ENCODE data around the gene IKZF2. TPM values are rescaled to one million over a fixed set of nuclear protein-coding genes. Genes with fewer than 3 reads are reported as not detected.

The IKZF2 gene
- total RNA-seq, 1 donor from 2014 or later: 18.9 TPM

- no peaks in the 10 kb centered on the region for H3K27me3 Mint-ChIP-seq (ENCODE audit: unreplicated experiment)
- H3K4me3 Mint-ChIP-seq (ENCODE audit: unreplicated experiment): no peak overlapping the region
- peaks cover 20% of the 10 kb centered on the region for H3K4me1 Mint-ChIP-seq (ENCODE audit: unreplicated experiment)
- H3K36me3 Mint-ChIP-seq (ENCODE audit: unreplicated experiment): peaks cover 8% of the 10 kb centered on the region
- no peak overlapping the region for H3K27ac Mint-ChIP-seq (ENCODE audit: unreplicated experiment)
- peaks cover 10% of the 10 kb centered on the region for H3K9me3 Mint-ChIP-seq (ENCODE audit: unreplicated experiment)
- TF ChIP-seq, protein P1, sequence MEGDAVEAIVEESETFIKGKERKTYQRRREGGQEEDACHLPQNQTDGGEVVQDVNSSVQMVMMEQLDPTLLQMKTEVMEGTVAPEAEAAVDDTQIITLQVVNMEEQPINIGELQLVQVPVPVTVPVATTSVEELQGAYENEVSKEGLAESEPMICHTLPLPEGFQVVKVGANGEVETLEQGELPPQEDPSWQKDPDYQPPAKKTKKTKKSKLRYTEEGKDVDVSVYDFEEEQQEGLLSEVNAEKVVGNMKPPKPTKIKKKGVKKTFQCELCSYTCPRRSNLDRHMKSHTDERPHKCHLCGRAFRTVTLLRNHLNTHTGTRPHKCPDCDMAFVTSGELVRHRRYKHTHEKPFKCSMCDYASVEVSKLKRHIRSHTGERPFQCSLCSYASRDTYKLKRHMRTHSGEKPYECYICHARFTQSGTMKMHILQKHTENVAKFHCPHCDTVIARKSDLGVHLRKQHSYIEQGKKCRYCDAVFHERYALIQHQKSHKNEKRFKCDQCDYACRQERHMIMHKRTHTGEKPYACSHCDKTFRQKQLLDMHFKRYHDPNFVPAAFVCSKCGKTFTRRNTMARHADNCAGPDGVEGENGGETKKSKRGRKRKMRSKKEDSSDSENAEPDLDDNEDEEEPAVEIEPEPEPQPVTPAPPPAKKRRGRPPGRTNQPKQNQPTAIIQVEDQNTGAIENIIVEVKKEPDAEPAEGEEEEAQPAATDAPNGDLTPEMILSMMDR (IDR thresholded peaks at IDR 0.05): no peak
- DNase-seq (ENCODE audit: extremely low spot score, unreplicated experiment): no peak
Observed at GRCh38 chr2:213177679-213178078, 26.3 kb upstream of the IKZF2 start.

DNA sequence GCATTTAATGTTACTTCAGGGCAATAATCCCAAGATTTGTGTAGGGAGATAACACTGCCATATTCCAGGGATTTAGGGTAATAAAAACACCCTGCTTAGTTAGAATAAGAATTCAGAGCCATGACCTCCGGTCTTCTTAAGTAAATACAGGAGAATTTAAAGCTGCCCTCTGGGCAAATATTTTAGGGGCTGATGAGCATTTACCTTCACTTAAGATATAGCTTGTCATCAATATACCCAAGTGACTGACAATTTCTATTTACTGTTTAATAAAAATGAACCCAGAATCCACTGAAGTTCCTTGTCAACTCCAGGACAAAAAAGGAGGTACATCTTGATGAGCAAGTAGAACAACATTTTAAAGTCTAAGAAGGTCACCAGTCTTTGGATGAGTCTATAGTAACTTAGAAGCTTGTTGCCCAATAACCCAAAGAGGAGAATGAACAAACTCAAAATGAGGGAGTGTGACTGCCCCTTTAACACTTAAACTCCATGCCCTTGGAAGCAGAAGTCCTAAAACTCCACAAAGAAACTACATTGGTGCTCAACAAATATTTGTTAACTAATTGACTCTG lies 24.3 kb upstream of the IKZF2 start:
- TF ChIP-seq, protein P1 (IDR thresholded peaks at IDR 0.05): no peak
- peaks cover 10% of the 10 kb centered on the region for H3K9me3 Mint-ChIP-seq (ENCODE audit: unreplicated experiment)
- peak overlapping the region; percentile 47 for H3K27ac Mint-ChIP-seq (ENCODE audit: unreplicated experiment)
- H3K4me1 Mint-ChIP-seq (ENCODE audit: unreplicated experiment): peaks cover 20% of the 10 kb centered on the region
- no peak overlapping the region for H3K4me3 Mint-ChIP-seq (ENCODE audit: unreplicated experiment)
- peaks cover 8% of the 10 kb centered on the region for H3K36me3 Mint-ChIP-seq (ENCODE audit: unreplicated experiment)
- no peaks in the 10 kb centered on the region for H3K27me3 Mint-ChIP-seq (ENCODE audit: unreplicated experiment)
- no peak for DNase-seq (ENCODE audit: extremely low spot score, unreplicated experiment)

DNA sequence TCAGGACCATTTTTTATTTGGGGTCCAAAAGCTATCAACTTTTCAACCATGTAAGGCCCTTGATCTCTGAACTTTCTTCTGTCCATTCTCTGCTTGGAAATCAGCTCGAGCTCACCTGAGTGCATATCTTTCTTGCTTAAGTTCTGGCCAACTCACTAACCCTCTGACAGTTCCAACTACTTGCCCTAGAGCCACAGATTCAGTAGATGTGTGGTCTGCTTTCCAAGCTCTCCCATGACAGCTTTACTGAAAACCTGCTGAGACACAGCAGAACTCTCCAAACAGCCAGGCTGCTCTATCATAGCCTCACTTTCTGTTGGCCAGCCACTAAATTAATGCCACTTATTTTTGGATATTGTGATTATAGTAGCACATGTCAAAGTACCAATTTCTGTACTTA lies 21.2 kb upstream of the IKZF2 start:
- TF ChIP-seq, protein P1 (IDR thresholded peaks at IDR 0.05): no peak
- H3K27ac Mint-ChIP-seq (ENCODE audit: unreplicated experiment): no peak overlapping the region

GRCh38 chr2:213171147-213171546 lies 19.7 kb upstream of the IKZF2 start:
- TF ChIP-seq, protein P1 (IDR thresholded peaks at IDR 0.05): no peak
- Mint-ChIP-seq H3K4me3 (ENCODE audit: unreplicated experiment) (no peak overlapping the region), H3K27me3 (ENCODE audit: unreplicated experiment) (no peaks in the 10 kb centered on the region), H3K9me3 (ENCODE audit: unreplicated experiment) (peaks cover 3% of the 10 kb centered on the region), H3K4me1 (ENCODE audit: unreplicated experiment) (peaks cover 13% of the 10 kb centered on the region), H3K36me3 (ENCODE audit: unreplicated experiment) (peaks cover 2% of the 10 kb centered on the region), H3K27ac (ENCODE audit: unreplicated experiment) (no peak overlapping the region)
- DNase-seq (ENCODE audit: extremely low spot score, unreplicated experiment): no peak

More for the DNA sequence above, 21.2 kb upstream of the IKZF2 start:
- Mint-ChIP-seq H3K9me3 (ENCODE audit: unreplicated experiment) (peaks cover 10% of the 10 kb centered on the region), H3K36me3 (ENCODE audit: unreplicated experiment) (peaks cover 6% of the 10 kb centered on the region), H3K4me3 (ENCODE audit: unreplicated experiment) (no peak overlapping the region), H3K4me1 (ENCODE audit: unreplicated experiment) (peaks cover 13% of the 10 kb centered on the region), H3K27me3 (ENCODE audit: unreplicated experiment) (no peaks in the 10 kb centered on the region)
- no peak for DNase-seq (ENCODE audit: extremely low spot score, unreplicated experiment)

- Mint-ChIP-seq H3K4me1 (ENCODE audit: unreplicated experiment) (peaks cover 6% of the 10 kb centered on the region), H3K36me3 (ENCODE audit: unreplicated experiment) (no peaks in the 10 kb centered on the region), H3K4me3 (ENCODE audit: unreplicated experiment) (no peak overlapping the region), H3K27me3 (ENCODE audit: unreplicated experiment) (no peaks in the 10 kb centered on the region), H3K9me3 (ENCODE audit: unreplicated experiment) (no peaks in the 10 kb centered on the region), H3K27ac (ENCODE audit: unreplicated experiment) (no peak overlapping the region)
- no peak for DNase-seq (ENCODE audit: extremely low spot score, unreplicated experiment)
- TF ChIP-seq, protein P1 (IDR thresholded peaks at IDR 0.05): no peak
Observed at GRCh38 chr2:213167271-213167930, 16.0 kb upstream of the IKZF2 start.

Data from osteocyte (in vitro differentiated cells).